Tongue (tissue), 2 donors: Measurements from ENCODE around the gene FBXL14. TPM values are rescaled to one million over a fixed set of nuclear protein-coding genes. Genes with fewer than 3 reads are reported as not detected.
A peak's percentile ranks its signal among the peaks of the same experiment; 100 is the strongest.

Source experiments
- DNase-seq: peaks from one replicate; pipeline ENCODE4 v3.0.0-alpha.2; 2015
- total RNA-seq: library from RNA; depleted of rRNA; stranded (reverse); fragments of >200 nt; gene quantifications from one replicate; pipeline ENCODE4 v1.2.3, GENCODE V29; 2014

The FBXL14 gene
- total RNA-seq, 1 donor from 2014 or later, result 7.8 TPM

GRCh38 chr12:1533602-1534304 is 60.6 kb downstream of the FBXL14 start:
- DNase-seq, result no peak

GRCh38 chr12:1533205-1533601 is 61.2 kb downstream of the FBXL14 start:
- no peak for DNase-seq

DNA sequence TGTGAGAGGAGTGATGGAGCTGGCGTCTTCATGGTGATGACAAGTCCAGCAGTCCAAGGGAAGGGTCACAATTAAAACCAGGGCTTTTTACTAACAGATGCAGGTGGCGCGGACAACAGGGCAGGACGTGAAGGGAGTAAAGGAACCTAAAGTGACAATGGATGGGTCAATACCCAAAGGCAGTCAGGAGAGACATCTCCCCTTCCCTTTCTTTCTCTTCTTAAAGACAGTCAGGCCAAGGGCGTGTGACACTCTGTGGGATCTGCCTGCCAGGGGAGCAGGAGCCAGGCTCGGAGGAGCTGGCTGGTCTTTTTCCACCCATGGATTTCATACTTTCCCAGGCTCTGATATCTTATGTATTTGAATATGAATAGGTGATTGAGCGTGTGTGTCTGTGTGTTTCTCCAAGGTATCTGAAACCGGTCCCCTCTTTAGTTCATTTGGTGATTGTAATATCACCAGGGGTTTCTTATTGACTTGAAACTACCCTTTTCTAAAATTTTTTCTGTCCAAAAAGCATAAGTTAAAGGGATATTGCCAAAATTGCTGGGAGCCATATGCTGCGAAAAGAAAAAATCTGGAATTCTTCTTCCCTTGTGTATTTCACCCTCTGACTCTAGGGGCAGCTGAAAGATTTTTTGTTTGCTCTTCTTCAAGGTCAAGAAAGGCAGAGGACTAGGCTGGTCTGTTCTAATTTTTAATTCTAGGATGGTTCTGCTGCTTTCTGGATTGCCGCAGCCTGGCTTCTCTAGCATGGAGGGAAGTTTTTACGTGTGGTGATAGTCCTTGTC is 61.8 kb downstream of the FBXL14 start:
- no peak for DNase-seq

DNA sequence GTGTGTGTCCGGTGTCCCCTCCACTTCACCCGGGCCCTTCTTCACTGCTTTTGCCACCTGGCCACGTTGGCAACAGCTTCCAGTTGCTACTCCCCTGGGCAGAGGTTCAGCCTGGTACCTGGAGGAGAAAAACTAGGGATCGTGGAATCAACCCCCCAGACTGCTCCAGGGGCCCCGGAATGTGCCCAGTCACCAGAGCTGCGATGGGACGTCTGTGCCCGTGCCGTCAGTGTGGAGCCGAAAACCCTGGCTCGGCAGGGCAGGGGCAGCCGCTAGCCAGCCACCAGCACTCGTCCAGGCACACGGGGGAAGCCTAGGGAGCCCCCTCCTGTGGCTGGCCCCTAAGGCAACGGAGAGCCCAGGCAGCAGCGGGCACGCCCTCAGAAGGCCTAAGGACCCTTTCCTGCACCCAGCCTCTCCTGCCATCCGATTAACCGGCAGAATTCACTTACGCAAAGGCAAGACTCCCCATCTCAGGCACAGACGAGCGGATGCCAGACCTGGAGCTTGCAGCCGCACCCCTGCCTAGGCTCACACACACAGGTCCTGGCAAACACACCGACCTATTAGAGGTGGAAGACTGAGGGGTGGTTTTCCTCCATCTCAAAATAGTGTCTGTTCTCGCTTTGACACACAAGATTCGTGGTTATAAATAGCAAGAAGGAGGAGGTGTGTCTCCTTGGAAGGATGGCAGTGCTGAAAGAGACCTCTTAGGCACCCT is 62.6 kb downstream of the FBXL14 start:
- DNase-seq, result no peak

DNA sequence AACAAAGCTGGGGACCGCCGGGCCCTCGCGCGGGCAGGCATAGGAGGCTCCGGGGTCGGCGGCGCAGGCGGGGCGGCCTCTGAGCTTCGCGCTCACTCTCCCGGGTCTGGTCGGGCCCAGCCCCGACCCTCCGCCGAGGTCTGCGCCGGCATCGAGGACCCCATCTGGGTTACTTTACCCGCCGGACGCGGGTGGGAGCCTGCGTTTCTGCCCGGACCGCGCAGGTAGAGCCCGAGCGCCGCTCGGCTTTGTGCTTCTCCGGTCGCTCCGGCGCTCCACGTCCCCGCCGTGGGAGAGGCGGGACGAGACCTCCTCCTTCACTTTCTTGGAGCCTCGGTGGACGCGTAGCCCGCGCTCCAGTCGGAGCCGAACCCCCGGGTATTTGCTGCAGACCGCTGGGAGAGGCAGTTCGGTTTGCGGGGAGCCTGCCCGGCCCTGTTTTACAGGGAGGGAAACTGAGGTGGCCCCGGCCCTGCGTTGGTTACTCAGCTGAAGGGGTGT is 63.2 kb downstream of the FBXL14 start:
- DNase-seq, result no peak

GRCh38 chr12:1530592-1531152 is 63.7 kb downstream of the FBXL14 start:
- no peak for DNase-seq

DNA sequence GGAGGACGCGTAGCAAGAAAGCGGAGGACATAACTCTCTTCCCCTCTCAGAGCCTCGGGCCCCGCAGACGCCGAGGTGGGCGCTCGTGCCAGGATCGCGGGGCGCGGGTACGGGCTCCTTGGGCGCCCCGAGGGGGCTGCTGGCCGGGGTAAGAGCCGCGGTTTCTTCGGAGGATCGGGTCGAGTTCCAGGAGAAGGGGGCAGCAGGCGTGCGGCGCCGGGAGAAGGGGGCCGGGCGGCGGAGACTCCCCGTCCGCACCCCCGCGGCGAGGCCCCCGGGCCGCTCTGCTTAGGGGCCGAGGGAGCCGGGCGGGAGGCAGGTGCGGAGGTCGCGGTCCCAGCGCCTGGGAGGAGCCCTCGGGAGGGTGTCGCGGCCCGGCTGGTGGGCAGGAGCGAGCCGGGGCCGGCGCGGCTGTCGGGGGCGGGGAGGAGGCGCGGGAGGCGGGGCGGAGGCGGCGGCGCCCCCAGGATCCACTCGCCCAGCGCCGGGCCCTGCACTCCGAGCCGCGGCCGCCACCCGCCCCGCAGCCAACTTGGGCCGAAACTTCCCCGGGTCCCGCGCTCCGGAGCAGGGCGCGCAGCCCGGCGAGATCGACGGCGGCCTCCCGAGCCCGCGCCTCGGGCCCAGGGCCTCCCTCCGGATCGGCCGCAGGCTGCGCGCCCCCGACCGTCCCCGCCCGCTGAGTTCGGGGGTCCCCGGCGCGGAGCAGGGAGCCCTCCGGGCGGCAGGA is 64.4 kb downstream of the FBXL14 start:
- DNase-seq, result peak; percentile 58

- no peak for DNase-seq
These were observed 65.0 kb downstream of the FBXL14 start for GRCh38 chr12:1529228-1529861.

DNA sequence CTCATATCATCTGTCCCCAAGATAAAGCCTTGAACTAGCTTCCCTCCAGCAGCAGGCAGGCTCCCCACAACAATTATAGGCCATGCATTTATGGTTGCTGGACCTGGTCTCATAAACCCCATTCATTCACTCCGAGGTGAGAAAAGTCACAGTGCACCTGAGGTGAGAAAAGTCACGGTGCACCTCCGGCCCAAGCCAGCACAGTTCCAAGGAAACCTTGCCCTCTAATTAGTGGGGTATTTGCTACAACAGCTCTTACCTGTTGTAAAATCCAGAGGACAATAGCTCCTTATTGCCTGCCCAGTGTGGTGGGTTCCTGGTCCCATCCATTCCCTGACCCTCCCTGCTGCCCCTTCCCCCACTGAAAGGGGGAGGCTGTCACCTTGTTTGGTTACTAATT is 65.6 kb downstream of the FBXL14 start:
- no peak for DNase-seq

DNA sequence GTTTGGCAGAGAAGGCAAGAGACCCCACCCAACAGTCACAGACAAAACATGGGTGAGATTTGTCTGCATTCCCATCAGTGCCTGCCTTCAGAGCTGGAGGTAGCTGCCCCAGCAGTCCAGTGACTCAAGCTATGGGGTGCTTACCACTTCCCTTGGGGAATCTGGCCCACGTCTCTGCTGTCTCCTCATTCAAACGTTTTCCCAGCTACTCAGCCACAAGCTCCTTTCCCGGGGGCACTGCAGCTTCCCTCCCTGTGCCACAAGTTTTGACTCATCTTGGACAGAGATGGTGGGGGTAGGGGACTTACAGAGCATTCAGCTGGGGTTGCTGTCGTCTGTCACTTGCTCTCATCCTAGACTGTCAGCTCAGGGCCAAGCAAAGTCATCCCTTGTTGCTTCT is 66.6 kb downstream of the FBXL14 start:
- DNase-seq, result no peak

DNA sequence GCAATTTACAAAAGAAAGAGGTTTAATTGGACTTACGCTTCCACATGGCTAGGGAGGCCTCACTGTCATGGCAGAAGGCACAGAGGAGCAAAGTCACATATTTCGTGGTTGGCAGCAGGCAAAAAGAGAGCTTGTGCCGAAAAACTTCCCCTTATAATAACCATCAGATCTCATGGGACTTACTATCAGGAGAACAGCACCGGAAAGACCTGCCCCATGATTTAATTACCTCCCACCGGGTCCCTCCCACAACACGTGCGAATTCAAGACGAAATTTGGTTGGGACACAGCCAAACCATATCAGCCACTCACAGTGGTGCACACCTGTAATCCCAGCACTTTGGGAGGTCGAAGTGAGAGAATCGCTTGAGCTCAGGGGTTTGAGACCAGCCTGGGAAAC is 68.5 kb downstream of the FBXL14 start:
- no peak for DNase-seq

- no peak for DNase-seq
These were observed 70.8 kb downstream of the FBXL14 start for GRCh38 chr12:1523558-1524050.

DNA sequence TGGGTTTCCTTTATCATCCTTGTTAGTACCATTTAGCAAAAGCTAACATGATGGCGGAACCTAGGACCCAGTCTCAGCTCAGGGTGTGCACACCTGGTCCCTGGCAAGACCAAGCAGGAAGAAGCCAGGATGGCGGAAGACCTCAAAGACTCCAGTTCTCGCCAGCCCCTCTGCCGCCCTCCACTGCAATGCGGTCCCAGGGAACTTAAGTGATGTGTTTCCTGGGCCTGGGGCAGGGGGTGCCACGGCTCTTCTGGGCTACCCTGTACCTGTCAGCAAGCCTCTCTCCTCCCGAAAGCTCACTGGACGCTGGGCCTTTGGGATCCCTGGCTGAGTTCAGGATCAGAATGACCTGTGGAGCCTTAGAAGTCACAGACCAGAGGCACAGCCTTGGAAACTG is 71.3 kb downstream of the FBXL14 start:
- DNase-seq, result no peak

GRCh38 chr12:1519642-1520041 is 74.7 kb downstream of the FBXL14 start:
- no peak for DNase-seq

DNA sequence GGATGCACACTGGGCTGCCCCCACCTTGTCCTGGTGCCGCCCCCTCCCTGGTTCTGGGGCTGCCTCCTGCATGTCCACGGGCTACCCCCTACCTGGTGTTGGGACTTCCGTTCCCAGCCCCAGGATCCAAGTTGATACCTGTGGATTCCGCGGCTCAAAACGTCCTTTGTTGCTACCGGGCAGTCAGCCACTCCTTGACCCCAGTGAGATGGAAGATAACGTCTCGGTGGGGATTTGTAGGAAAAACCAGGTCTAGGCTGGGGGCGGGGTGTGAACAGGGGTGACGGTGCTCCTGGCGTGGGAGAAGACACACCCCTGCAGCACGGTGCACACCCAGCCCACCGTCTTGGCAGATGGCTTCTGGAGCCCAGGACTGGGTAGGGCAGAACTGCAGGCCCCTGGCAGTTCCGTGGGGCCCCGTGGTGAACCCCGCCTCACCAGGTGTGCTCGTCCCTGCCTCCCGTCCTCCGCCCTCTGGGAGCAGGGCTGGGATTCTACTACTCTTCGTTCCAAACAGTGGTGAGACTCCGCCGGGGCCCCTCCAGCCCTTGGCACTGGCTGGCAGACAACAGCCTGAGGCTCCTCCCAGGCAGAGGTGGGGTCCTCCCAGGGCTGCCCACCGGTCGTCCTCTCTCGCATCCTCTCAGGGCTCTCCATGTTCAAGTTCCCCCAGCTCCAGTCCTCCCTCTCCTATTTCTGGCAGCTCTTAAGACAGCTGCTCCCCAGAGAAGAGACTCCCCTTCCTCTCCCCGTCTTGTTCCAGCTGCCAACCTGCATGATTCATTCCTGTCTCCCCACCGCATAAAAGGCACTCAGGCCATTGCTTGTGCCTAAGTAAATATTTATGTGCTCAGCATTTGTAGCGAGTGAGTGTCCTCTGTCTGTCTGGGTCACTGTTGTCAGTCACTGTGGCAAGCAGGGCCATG is 75.5 kb downstream of the FBXL14 start:
- DNase-seq, result no peak

DNA sequence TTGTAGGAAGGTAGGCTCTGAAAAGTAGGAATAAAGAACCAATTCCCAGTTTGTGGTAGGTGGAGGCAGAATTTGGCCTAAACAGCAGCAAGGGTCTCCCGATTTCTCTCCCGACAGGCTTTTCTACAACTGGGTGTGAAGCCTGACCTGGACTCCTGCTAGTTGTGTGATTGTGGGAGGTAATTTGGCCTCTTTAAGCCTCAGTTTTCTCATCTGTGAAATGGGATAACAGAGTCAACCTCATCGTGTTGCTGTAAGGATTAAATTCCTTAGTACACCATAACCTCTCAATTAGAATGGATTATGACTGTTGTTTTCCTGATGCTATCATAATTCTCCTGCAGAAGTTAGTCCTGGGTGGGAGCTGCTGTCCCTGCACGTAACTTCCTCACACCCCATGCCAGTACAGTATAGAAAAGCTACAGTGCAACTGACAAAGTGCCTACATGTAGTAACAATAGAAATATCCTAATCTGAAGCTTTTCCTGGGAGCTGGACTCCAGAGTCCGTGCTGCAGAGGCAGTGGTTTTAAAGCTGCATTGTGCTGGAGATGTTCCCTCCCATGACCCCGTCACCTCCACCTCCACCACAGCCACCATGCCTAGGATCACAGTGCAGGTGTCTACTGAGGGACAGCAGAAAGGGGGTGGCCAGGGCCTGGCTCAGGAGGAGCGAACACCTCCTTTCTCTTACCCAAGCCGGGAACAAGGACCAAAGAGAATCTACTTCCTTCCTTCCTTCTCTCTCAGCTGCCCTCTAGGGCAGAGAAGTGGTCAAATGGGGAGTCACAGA is 76.5 kb downstream of the FBXL14 start:
- no peak for DNase-seq

DNA sequence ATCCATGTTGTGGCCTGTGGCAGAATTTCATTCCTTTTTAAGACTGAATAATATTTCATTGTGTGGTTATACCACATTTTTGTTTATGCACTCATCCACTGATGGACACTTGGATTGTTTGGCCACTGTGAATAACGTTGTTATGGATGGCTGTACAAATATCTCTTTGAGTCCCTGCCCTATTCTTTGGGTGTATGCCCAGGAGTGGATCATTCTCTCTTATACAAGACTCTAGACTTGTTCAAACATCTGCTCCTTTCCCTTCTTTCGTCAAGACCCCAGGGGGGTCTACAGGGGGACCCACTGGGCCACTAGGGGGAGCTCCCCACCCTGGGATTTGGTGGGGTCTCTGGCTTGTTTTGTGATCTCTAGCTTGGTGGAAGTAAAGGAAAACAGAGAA is 77.4 kb downstream of the FBXL14 start:
- no peak for DNase-seq
